H9 (cell line): ENCODE results near the gene MTOR. TPM values are rescaled to one million over a fixed set of nuclear protein-coding genes. Genes with fewer than 3 reads are reported as not detected.

Source experiments
- DNase-seq: peaks from one replicate; pipeline ENCODE4 v3.0.0-alpha.2; 2017
- H2AFZ ChIP-seq: one replicate; pipeline ENCODE4 v1.6.1; 2013; ENCODE audit warnings: mild to moderate bottlenecking, low read length, control low read depth, moderate library complexity
- H2AK5ac ChIP-seq: 2 replicates; pipeline ENCODE4 v1.6.1; 2013; ENCODE audit warnings: low read length, control low read depth, mixed read lengths; ENCODE audit not compliant: insufficient read length
- H2BK120ac ChIP-seq: one replicate; pipeline ENCODE4 v1.6.1; 2013; ENCODE audit warnings: low read depth, mild to moderate bottlenecking, low read length, control low read depth, inconsistent platforms; ENCODE audit not compliant: poor library complexity, severe bottlenecking
- H2BK12ac ChIP-seq: 2 replicates; pipeline ENCODE4 v1.6.1; 2013; ENCODE audit warnings: low read length, control low read depth, mixed read lengths, low read depth; ENCODE audit not compliant: insufficient read length
- H2BK15ac ChIP-seq: 2 replicates; pipeline ENCODE4 v1.6.1; 2013; ENCODE audit warnings: low read depth, low read length, control low read depth
- H2BK20ac ChIP-seq: one replicate; pipeline ENCODE4 v1.6.1; 2013; ENCODE audit warnings: low read depth, mild to moderate bottlenecking, low read length, control low read depth, inconsistent platforms; ENCODE audit not compliant: poor library complexity, severe bottlenecking
- H2BK5ac ChIP-seq: 2 replicates; pipeline ENCODE4 v1.6.1; 2013; ENCODE audit warnings: low read length, control low read depth, mixed read lengths; ENCODE audit not compliant: insufficient read length
- H3K14ac ChIP-seq: 2 replicates; pipeline ENCODE4 v1.6.1; 2013; ENCODE audit warnings: low read length, control low read depth; ENCODE audit not compliant: insufficient read depth
- H3K18ac ChIP-seq: 2 replicates; pipeline ENCODE4 v1.6.1; 2013; ENCODE audit warnings: low read depth, mild to moderate bottlenecking, mixed read lengths, low read length, control low read depth; ENCODE audit not compliant: insufficient read length
- H3K23ac ChIP-seq: 2 replicates; pipeline ENCODE4 v1.6.1; 2013; ENCODE audit warnings: low read length, control low read depth, mixed read lengths, low read depth; ENCODE audit not compliant: insufficient read length
- H3K23me2 ChIP-seq: 2 replicates; pipeline ENCODE4 v1.6.1; 2013; ENCODE audit warnings: low read depth, mild to moderate bottlenecking, mixed read lengths, low read length, control low read depth; ENCODE audit not compliant: insufficient read length, poor library complexity, severe bottlenecking
- H3K27ac ChIP-seq: 2 replicates; pipeline ENCODE4 v1.5.1; 2013; ENCODE audit warnings: low read length, control low read depth, mixed read lengths, low read depth; ENCODE audit not compliant: insufficient read length
- H3K27me3 ChIP-seq: 2 replicates; pipeline ENCODE4 v1.6.1; 2013; ENCODE audit warnings: low read length, control low read depth, inconsistent platforms; ENCODE audit not compliant: insufficient read depth
- H3K4ac ChIP-seq: 2 replicates; pipeline ENCODE4 v1.6.1; 2013; ENCODE audit warnings: low read depth, mild to moderate bottlenecking, control low read depth, inconsistent platforms, low read length, moderate library complexity
- H3K4me1 ChIP-seq: 2 replicates; pipeline ENCODE4 v1.6.1; 2013; ENCODE audit warnings: low read length, control low read depth, inconsistent platforms; ENCODE audit not compliant: insufficient read depth
- H3K4me2 ChIP-seq: 2 replicates; pipeline ENCODE4 v1.6.1; 2013; ENCODE audit warnings: low read length, control low read depth, mixed read lengths; ENCODE audit not compliant: insufficient read length, insufficient read depth
- H3K56ac ChIP-seq: 2 replicates; pipeline ENCODE4 v1.6.1; 2013; ENCODE audit warnings: low read depth, mild to moderate bottlenecking, mixed read lengths, low read length, control low read depth; ENCODE audit not compliant: insufficient read length
- H3K79me1 ChIP-seq: 2 replicates; pipeline ENCODE4 v1.6.1; 2013; ENCODE audit warnings: low read depth, mild to moderate bottlenecking, moderate library complexity, low read length, control low read depth, inconsistent platforms; ENCODE audit not compliant: insufficient read depth, poor library complexity, severe bottlenecking
- H3K79me2 ChIP-seq: 2 replicates; pipeline ENCODE4 v1.6.1; 2013; ENCODE audit warnings: low read length, control low read depth, inconsistent platforms; ENCODE audit not compliant: insufficient read depth
- H3K9ac ChIP-seq: 2 replicates; pipeline ENCODE4 v1.6.1; 2013; ENCODE audit warnings: low read length, control low read depth, mixed read lengths; ENCODE audit not compliant: insufficient read length; ENCODE audit errors: extremely low read depth
- H3K9me3 ChIP-seq: one replicate; pipeline ENCODE4 v1.6.1; 2013; ENCODE audit warnings: low read depth, low read length, inconsistent platforms; ENCODE audit not compliant: control insufficient read depth
- H3T11ph ChIP-seq: one replicate; pipeline ENCODE4 v1.6.1; 2013; ENCODE audit warnings: mild to moderate bottlenecking, low read length, control low read depth, inconsistent platforms
- H4K20me1 ChIP-seq: one replicate; pipeline ENCODE4 v1.6.1; 2013; ENCODE audit not compliant: control insufficient read depth, insufficient read length, insufficient read depth
- H4K5ac ChIP-seq: 2 replicates; pipeline ENCODE4 v1.6.1; 2013; ENCODE audit warnings: low read depth, mild to moderate bottlenecking, mixed read lengths, low read length, control low read depth; ENCODE audit not compliant: insufficient read length
- H4K8ac ChIP-seq: replicated peaks from 2 replicates; pipeline ENCODE4 v1.6.1; 2013; ENCODE audit warnings: low read length, control low read depth, mixed read lengths, low read depth; ENCODE audit not compliant: insufficient read length
- H4K91ac ChIP-seq: 2 replicates; pipeline ENCODE4 v1.6.1; 2013; ENCODE audit warnings: low read depth, mild to moderate bottlenecking, moderate library complexity, mixed read lengths, low read length, control low read depth; ENCODE audit not compliant: insufficient read length
- H3K27ac Mint-ChIP-seq, 3 experiments: 2 replicates in 2 of 3; 3 replicates in 1 of 3; pipeline ENCODE4 v1.8.0; 2020 to 2021; ENCODE audit warnings: mixed read lengths in 3 of 3, mild to moderate bottlenecking in 1 of 3, moderate library complexity in 1 of 3
- H3K27me3 Mint-ChIP-seq: 2 replicates; pipeline ENCODE4 v1.8.0; 2021; ENCODE audit warnings: low read depth, mild to moderate bottlenecking, moderate library complexity, mixed read lengths
- H3K36me3 Mint-ChIP-seq, 3 experiments: 2 replicates in 2 of 3; 3 replicates in 1 of 3; pipeline ENCODE4 v1.8.0; 2020 to 2021; ENCODE audit warnings: low read depth in 3 of 3, mixed read lengths in 3 of 3; ENCODE audit not compliant: insufficient read depth in 1 of 3
- H3K4me1 Mint-ChIP-seq, 2 experiments: 2 replicates each; pipeline ENCODE4 v1.8.0; 2020; ENCODE audit warnings: mixed read lengths in 2 of 2
- H3K4me3 Mint-ChIP-seq, 2 experiments: 2 replicates in 1 of 2; 3 replicates in 1 of 2; pipeline ENCODE4 v1.8.0; 2020 to 2021; ENCODE audit warnings: mild to moderate bottlenecking in 2 of 2, mixed read lengths in 2 of 2, moderate library complexity in 1 of 2
- H3K9me3 Mint-ChIP-seq, 2 experiments: 2 replicates in 1 of 2; 3 replicates in 1 of 2; pipeline ENCODE4 v1.8.0; 2020; ENCODE audit warnings: mild to moderate bottlenecking in 2 of 2, mixed read lengths in 2 of 2, moderate library complexity in 1 of 2
- CTCF ChIP-seq: fragments of 200-600 bp; sonication (generic); conservative IDR thresholded peaks from 3 replicates; pipeline ENCODE4 v1.8.0; 2021; ENCODE audit warnings: antibody characterized with exemption, mild to moderate bottlenecking
- WGBS: extraction: QIAGEN DNeasy Blood & Tissue Kit; methylation state at CpG from one replicate; pipeline ENCODE4 v1.1.7; 2013; ENCODE audit warnings: missing lambda C conversion rate, low lambda C conversion rate, mixed read lengths; ENCODE audit not compliant: insufficient read length; ENCODE audit errors: extremely low coverage; 5-methylcytosine and 5-hydroxymethylcytosine counted together
- total RNA-seq: library from RNA; stranded (reverse); gene quantifications from 2 replicates; pipeline ENCODE4 v1.2.1, GENCODE V29; 2021

Gene MTOR
- total RNA-seq, 1 experiment from 2014 or later: 67.5 TPM

GRCh38 chr1:11266268-11267074 is 4.1 kb upstream of the MTOR start:
- peaks cover 7 to 8% of the 10 kb centered on the region in 2 experiments for H3K4me1 Mint-ChIP-seq
- H3K79me2 ChIP-seq: peaks cover 4% of the 10 kb centered on the region; the same call in 1 of the 2 replicates
- H3K27ac Mint-ChIP-seq: no peak overlapping the region; a peak in 1 of 7 replicates

More at GRCh38 chr1:11266268-11267074, 4.1 kb upstream of the MTOR start:
- H2BK15ac ChIP-seq: no peak overlapping the region
- WGBS: no CpG with 5 or more reads among the region's 12 CpGs
- H3K4me2 ChIP-seq: no peak overlapping the region
- H2BK12ac ChIP-seq: no peak overlapping the region
- H4K8ac ChIP-seq: no peak overlapping the region
- H4K20me1 ChIP-seq: no peaks in the 10 kb centered on the region
- no peak overlapping the region for H3K14ac ChIP-seq
- no peak overlapping the region for H3K9ac ChIP-seq
- no peaks in the 10 kb centered on the region for H3K4me1 ChIP-seq
- no peak overlapping the region for H3K23ac ChIP-seq
- H3K27me3 ChIP-seq: no peaks in the 10 kb centered on the region
- no peak overlapping the region for H2BK20ac ChIP-seq
- no peak overlapping the region for H3K4me3 Mint-ChIP-seq
- DNase-seq: no peak
- peaks cover 4% of the 10 kb centered on the region for H3K23me2 ChIP-seq
- H3K18ac ChIP-seq: no peak overlapping the region
- no peak overlapping the region for H3K56ac ChIP-seq
- H3K9me3 Mint-ChIP-seq: no peaks in the 10 kb centered on the region; a peak in 1 of 5 replicates
- H3K27me3 Mint-ChIP-seq: no peaks in the 10 kb centered on the region
- no peak overlapping the region for H4K91ac ChIP-seq
- H3K4ac ChIP-seq: no peak overlapping the region
- peaks cover 3% of the 10 kb centered on the region for H3K79me1 ChIP-seq
- H3T11ph ChIP-seq: no peak overlapping the region
- no peak overlapping the region for H3K27ac ChIP-seq
- H2BK120ac ChIP-seq: no peak overlapping the region
- H3K9me3 ChIP-seq: no peaks in the 10 kb centered on the region
- no peak for TF ChIP-seq CTCF
- H2AK5ac ChIP-seq: no peak overlapping the region
- no peak overlapping the region for H4K5ac ChIP-seq
- no peak overlapping the region for H2BK5ac ChIP-seq
- H2AFZ ChIP-seq: no peak overlapping the region
- H3K36me3 Mint-ChIP-seq: no peaks in the 10 kb centered on the region
